ENCODE measurements around the gene FIG4.
"Not testable (repeated sequence)": the region's sequence is repeated elsewhere in the genome, so short reads cannot be mapped to it uniquely, and the experiment has no call there.

FIG4 gene

DNA sequence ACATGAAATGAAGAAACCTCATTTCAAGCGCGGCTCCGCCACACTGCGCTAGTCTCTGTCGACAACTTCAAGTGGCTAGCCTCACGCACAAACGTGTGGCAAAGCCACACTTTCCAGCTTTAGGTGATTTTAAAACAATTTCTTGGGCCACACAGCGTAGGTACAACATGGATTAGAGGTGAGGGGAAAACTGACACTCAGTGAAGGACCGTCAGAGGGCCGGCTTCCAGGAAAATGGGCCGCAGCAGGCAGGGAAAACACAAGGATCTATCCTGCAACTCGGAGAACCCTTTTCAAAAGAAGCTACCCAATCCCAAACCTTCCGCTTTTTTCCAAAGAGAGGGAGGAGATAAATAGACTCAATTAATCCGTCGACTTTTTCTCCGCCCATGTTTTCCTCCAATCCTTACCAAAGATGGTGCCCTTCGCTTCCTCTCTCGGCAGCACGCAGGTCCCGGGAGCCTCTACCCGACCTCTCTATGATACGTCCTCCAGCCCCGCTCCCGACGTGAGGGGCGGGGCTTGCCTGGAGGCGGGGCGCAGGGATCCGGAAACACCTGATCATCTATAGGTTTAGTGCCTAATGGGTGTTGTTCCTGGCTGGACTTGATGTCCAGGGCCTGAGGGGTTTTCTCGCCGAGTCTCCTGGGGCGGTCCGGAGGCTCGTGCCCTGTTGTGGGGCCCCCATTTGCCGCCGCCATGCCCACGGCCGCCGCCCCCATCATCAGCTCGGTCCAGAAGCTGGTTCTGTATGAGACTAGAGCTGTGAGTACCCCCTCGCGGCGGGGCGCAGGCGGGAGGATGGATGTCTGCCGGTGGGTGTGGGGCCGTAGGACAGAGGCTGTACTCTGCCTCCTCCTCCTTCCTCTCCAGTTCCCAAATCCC is at the start of gene FIG4, which contains the start of gene AK9:
Gene FIG4 (plus strand): TSS at position 560 of the 885 bp plus-strand sequence. CDS start 140 bp downstream, at position 700.
Gene AK9 (minus strand): TSS at position 466 of the 885 bp plus-strand sequence. CDS start 15,457 bp downstream, outside the sequence.
- peak; percentile 95 for DNase-seq

DNA sequence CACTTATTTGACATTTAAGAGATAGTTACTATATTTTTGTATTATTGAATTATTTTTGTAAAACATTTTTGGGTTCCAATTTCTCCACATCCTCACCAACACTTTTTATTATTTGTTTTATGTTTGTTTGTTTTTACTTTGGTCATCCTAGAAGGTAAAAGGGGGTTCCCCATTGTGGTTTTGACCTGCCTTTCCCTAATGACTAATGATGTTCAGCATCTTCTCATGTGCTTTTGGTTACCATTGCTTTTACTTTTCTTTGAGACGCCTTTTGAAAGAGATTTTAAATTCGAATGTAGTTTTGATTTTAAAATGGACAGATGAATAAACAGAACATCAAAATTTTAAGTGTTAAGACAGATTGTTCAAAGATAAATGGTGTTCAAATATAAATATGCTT is 47.0 kb upstream of the FIG4 start:
- DNase-seq: no peak

DNA sequence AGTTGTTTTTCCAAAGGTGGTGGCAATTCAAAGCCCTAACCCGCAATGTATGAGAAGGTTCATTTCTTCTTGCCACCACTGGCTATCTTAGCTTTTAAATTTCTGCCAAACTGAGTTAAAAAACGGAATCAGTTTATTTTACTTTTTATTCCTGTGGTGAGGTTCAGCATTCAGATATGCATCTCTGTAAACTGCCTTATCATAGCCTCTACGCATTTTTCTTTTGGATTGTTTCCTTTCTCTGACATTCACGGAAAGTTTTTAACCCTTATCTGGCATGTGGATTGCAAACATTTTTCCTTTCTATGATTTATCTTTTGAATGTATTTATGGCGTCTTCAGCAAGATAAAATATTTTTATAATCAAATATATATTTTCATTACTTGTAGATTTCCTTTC is 37.8 kb upstream of the FIG4 start:
- no peak for DNase-seq

DNA sequence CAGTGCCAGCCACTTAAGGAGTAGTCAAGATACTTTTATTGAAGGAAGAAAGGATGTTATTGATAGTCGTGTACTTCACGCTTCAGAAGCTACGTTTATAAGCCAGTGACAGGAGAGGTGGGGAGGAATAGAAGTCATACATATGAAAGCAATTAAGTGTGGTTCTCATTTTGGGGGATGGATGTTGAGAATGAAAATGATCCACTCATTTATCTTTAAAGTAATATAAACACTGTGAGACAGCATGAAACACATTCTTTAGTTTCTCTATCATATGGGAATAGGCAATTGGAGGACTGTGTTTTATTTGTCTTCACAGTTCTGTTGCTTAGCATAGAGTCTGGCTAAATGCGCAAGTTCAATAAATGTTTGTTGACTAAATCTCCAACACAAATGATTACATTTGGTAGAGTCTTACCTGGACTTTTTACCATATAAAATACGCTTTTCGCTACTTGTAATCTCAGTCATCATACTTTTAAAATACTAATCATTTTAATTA is 35.3 kb upstream of the FIG4 start:
- DNase-seq: no peak

DNA sequence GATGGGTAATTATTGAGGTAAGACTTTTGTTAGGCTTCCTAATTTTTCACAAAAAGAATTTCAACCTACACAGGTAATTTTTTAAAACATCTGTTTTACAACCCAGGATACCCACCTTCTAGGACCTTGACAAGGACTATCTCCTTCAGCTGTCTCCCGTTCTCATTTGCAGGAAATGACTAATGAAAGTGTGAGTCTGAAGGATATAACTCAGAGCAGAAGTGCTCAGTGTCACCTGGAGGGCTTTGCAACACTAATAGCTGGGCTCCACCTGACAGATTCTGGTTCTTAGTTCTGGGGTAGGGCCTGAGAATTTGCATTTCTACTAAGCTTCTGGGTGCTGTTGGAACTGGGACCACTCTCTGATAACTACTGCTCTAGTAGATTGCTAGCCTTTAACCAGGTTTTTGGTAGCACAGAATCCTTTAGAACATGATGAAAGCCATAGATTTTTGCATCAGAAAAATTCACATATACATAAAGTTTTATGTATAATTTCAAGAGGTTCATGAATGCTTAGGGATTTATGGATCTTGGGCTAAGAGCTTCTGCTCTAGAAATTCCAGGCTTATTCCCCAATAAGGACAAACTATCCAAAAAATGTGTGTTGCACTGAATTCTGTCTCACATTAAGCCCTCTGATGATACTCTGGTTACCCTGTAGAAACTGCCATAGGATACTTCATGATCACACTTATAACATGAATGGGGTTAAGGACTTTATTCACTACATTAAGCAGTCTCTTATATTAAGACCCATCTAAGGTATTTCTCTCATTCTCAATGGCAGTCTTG is 30.4 kb upstream of the FIG4 start:
- peak; percentile 25 for DNase-seq

DNA sequence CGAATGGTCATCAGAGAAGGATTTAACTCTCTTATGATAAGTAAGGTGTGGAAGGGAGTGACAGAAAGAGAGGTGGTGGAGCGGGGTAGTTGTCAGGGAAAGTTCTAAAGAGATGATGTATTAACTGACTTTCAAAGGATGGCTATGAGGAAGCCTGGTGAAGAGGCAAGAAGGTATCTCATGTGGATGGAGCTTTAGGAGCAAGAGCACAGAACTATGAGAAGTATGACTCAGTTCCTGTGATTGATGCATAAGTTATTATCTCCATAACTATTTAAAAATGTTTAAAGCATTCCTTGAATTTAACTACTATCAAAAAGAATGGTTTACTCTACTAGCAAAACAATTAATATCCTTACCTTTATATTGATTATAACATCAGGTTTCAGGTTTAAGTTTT is 28.9 kb upstream of the FIG4 start:
- DNase-seq: peak; percentile 65

DNA sequence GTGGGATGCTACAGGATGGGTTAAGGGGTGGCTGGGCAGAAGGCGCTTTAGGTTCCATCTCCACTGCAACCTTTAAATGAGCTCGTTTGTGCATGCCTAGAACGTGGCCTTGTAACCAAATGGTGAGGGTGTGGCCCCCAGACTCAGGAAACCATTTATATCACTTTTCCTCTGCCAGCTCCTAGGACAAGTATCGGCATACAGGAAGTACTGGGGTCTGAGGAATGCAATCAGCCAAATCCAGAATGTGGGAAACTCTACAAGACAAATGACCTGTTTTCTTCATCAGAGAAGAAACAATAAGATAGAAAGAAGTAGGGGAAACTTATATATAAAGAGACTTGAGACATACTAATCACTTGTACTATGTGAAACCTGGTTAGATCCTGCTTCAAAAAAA is 21.3 kb upstream of the FIG4 start:
- no peak for DNase-seq

DNA sequence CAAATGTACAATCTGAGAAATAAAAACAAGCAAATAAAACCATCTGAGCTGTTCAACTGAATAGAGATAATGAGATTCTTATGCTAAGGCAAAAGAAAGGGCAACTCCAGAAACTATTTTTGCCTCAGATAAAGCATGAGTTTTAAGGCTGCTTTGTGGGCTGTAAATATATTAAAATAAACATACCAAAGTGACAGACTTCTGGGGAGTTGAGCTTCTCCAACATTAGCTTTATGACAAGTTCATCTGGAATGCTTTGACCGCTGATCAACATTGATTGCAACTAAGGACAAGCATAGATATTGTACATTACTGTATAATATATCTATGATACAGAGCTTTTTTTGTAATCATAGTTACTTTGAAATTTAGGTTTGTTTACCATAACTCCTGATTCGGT is 19.4 kb upstream of the FIG4 start:
- DNase-seq: peak; percentile 70

DNA sequence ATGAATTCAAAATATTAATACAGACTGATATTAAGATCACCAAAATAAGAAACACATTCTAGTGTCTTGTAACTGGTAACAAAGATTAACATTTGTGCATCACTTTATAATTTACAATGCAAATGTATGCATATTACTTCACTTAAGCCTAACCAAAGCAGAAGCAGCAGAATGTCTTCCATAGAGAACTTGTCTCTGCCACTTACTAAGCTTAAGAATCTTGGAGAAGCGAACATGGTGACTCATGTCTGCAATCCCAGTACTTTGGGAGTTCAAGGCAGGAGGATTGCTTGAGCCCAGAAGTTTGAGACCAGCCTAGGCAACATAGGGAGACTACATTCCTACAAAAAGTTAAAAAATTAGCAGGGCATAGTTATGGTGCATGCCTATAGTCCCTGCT is 18.9 kb upstream of the FIG4 start:
- peak; percentile 60 for DNase-seq

DNA sequence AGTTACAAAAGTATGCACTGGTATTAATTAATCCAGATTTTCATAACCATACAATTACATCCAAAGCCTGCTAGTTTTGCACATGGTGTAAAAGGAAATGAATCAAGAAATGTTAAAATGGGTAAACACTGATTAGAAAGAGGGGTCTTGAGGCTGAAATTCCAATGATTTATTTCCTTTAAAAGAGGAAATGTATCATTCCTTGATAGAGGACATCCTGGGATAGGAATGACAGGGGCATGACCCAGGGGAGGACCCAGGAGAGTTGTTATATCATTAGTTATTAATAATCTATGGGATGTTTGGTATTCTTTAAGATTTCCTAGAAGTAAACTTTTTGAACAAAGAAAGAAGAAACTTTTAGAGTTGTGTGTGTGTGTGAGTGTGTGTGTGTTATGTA is 18.3 kb upstream of the FIG4 start:
- no peak for DNase-seq

DNA sequence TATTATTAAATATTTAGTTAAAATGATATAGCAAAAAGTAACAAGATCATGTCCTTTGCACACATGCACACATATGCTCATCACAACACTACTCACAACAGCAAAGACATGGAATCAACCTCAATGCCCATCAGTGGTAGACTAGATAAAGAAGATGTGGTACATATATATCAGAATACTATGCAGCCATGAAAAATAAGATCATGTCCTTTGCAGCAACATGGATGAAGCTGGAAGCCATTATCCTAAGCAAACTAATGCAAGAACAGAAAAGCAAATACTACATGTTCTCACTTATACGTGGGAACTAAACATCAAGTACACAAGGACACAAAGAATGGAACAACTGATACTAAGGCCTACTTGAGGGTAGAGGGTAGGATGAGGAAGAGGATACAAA is 14.4 kb upstream of the FIG4 start:
- no peak for DNase-seq

DNA sequence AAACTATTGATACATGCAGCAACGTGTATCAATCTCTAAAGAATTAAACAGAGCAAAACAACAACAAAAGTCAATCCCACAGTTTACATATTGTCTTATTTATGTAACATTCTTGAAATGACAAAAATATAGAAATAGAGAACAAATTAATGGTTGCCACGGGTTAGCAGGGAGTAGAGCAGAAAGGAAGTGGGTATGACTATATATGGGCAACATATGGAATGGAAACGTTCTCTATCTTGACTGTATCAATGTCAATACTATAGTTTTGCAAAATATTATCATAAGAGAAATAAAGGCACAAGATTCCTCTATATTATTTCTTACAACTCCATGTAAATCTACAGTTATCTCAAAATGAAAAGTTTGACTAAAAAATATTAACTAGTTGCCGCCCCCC is 12.9 kb upstream of the FIG4 start:
- DNase-seq: no peak

DNA sequence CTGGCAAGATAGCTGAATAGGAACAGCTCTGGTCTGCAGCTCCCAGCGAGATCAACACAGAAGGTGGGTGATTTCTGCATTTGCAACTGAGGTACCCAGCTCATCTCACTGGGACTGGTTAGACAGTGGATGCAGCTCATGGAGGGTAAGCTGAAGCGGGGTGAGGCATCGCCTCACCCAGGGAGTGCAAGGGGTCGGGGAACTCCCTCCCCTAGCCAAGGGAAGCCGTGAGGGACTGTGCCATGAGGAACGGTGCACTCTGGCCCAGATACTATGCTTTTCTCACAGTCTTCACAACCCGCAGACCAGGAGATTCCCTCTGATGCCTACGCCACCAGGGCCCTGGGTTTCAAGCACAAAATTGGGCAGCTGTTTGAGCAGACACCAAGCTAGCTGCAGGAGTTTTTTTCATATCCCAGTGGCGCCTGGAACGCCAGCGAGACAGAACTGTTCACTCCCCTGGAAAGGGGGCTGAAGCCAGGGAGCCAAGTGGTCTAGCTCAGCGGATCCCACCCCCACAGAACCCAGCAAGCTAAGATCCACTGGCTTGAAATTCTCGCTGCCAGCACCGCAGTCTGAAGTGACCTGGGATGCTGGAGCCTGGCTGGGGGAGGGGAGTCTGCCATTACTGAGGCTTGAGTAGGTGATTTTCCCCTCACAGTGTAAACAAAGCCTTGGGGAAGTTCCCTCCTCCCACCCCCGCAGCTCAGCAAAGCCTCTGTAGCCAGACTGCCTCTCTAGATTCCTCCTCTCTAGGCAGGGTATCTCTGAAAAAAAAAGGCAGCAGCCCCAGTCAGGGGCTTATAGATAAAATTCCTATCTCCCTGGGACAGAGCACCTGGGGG is 12.2 kb upstream of the FIG4 start:
- DNase-seq: not testable (repeated sequence)

DNA sequence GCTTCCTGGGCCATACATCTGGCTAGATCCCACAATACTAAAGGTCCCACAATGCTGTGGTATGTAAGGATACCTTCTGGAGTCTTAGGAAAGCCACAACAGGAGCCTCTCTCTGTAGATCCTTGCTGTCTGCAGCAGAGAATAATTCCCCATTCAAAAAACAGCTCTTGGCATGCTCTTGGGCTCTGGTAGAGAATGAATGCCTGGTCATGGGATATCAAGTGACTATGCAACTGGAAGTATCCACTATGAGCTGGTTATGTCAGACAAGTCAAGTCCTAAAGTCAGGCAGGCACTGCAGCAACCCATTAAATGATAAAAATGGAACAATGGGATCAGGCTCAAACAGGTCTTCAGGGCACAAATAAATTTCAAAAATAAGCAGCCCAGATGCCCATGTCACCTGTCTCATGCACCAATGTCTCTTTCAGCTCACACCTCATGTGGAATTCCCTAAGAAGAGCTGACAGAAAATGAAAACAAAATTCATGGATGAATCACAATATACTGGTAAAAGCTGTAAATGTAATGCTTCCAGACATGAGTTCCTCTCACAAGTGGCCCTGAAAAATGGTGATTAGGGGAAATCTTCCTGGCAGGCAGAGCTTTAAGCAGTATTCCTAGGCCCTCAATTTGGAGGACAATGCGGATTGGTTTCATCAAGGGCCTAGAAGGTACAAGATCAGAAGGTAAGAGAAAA is 4.4 kb upstream of the FIG4 start:
- no peak for DNase-seq

DNA sequence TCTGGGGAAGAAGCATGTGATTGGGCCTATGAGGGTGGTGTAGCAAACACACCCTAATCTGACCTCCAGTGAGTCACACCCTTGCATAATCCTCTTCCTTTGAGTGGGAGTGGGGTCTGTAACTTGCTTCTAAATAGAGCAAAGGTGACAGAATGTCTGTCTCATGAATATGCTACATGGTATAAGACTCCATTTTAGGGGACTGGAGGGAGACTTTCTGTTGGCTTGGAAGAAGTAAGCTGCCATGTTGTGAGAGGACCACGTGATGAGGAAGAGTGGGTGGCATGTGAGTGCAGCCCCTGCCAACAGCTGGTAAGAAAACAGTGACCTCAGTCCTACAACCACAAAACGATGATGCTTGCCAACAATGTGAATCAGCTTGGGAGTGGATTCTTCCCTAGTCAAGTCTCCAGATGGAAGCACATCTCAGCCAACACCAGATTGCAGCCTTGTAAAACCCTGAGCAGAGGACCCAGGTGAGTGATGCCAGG is 3.8 kb upstream of the FIG4 start:
- DNase-seq: peak; percentile 93

DNA sequence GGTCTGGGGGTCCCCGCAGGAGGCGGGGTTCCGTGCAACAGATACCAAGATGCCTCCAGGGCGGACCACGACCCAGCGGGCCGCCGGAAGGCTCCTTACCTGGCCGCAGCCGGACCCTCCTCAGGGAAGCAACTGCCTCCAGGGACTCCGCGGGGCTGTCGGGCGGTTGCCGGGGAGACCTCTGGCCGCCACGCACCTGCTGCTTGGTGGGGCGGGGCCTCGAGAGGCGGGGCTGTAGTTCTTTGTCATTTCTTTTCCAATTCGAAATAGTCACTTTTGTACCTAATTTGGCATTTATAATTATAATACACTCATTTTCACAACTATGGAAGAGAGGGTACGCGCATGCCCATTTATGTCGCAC is 741 bp upstream of the FIG4 start:
- peak; percentile 13 for DNase-seq

DNA sequence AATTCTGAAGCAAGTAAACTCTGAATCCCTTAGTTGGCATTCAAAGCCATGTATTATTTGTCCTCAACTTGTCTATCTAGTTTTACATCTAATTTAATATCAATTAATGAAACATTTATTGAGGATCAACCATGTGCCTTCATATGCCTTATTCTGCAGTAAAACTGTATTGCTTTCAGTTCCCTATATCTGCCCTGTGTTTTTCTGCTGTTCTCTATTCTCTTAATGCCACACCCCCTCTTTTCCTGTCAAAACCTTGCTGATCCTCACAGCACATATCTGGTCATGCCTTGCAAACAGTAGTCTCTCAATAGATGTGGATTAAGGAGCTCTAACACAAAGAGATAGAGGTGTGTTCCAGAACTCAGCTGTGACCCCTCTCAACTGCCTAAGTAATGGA is 2.0 kb downstream of the FIG4 start:
- no peak for DNase-seq

DNA sequence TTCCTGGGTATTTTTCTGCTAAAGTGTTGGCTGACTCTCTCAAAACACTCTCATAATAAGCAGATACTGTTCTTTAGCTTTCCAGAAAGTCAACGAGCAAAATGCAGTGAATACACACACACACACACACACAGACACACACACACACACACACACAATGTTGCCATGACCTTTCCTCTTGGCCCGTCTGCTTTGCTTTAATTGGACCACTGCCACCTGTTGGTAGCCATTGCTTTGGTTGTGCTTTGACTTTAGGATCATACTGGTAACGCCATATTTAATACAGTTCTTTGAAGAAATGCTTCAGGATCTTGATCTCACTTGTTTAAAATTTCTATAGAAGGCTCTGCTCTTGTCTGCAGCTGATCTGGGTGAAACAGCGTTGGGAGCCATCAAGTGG is 4.4 kb downstream of the FIG4 start:
- no peak for DNase-seq

DNA sequence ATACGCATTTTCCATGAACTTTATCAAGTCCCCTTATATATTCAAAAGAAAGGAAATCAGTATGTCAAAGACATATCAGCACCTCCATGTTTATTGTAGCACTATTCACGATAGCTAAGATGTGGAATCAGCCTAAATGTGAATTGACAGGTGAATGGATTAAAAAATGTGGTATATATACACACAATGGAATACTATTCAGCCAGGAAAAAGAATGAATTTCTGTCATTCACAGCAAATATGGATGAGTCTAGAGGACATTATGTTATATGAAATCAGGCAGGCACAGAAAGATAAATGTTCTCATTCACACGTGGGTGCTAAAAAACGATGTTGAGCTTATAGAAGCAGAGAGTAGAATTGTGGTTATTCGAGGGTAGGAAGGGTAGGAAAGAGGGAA is 5.3 kb downstream of the FIG4 start:
- no peak for DNase-seq

DNA sequence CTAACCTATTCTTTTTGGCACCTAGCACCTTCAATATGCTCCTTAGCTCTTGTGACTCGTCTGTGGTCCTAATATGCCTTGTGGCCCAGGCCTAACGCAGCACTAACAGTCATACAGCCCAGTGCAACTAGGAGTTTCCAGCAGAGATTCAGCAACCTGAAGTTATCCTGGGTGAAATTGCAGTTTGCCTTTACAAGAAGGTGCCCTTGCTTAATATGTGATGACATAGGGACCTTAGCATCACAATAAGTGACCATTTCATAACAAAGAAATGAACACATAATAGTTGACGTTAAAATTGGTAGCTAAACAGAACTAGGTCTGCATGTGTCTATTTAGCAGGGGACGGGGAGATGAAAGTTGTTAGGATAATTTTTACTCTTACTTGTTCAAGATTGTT is 10.1 kb downstream of the FIG4 start:
- no peak for DNase-seq

DNA sequence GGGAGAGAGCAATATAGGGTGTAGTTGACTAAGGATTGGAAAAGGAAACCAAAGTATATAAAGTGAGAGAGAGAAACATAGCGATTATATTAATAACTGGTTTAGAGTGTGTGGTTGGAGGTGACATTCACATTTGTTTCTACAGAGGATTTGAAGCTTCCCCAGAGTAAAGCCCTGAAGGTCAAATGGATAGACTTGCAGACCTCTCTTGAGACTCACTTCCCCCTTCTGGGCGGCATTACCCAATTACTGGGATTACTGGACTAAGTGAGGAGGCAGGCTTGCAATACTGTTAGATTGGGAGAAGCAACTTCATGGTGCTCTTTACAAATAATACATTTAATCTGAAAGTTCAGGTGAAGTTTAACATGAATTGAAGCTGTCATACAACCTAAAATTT is 10.7 kb downstream of the FIG4 start:
- DNase-seq: no peak

DNA sequence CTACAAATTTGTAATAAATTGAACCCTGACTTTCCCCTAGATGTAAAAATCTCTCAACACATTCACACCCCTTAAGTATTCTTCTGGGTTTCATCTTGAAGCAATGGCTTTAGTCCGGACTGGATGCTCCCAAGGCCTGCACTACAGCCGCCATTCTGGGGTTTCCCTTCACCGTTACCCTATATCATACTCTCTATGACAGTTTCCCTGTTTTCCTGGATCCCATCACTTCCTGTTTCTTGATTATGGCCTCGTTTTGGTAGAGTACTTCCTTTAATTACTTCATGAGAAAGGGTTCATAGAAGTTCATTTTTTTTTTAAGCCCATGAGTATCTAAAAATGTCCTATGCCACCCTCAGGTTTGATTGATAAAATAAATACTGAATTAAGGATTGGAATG is 11.7 kb downstream of the FIG4 start:
- no peak for DNase-seq
